RWPE1 (cell line): ENCODE data around the gene PSMD9.
A peak's percentile ranks its signal among the peaks of the same experiment; 100 is the strongest.

Source experiments
- CTCF ChIA-PET: fragments of 350-600 bp; sonication (Branson Sonifier 250); formaldehyde crosslinking; extraction: SDS; loops from one replicate; lab custom pipeline; 2021; lab: Yijun Ruan, JAX
- POLR2A ChIA-PET: fragments of 400-600 bp; formaldehyde crosslinking; extraction: SDS; loops from one replicate; lab custom pipeline; 2020; ENCODE audit warnings: antibody characterized with exemption; ENCODE audit not compliant: low non-redundant PET; lab: Yijun Ruan, JAX
- DNase-seq: peaks from one replicate; pipeline ENCODE4 v3.0.0; 2012; ENCODE audit warnings: low spot score
- H3K27ac ChIP-seq: fragments of 450-650 bp; 2 replicates; pipeline ENCODE4 v1.5.1; 2017
- CTCF ChIP-seq: fragments of 450-650 bp; conservative IDR thresholded peaks from 2 replicates; pipeline ENCODE4 v1.5.1; 2017; ENCODE audit warnings: low read depth, mild to moderate bottlenecking

Gene PSMD9

GRCh38 chr12:121892673-121893561, 4.3 kb downstream of the PSMD9 start:
- H3K27ac ChIP-seq: peak overlapping the region; percentile 77
- no peak for TF ChIP-seq CTCF
- no peak for DNase-seq
- CTCF ChIA-PET: interaction anchor here (0.6 to 2.2 kb wide), 2 partner anchors 88 to 98 kb away, joined by 3 to 8 read pairs; partner anchors contain the start of gene RHOF
- POLR2A ChIA-PET: interaction anchor here (0.6 kb wide), 1 partner anchor 32 kb away, joined by 3 read pairs; no protein-coding TSS in a partner anchor

- peak overlapping the region; percentile 77 for H3K27ac ChIP-seq
- peak; percentile 78 for DNase-seq
- POLR2A ChIA-PET: interaction anchor here (0.6 kb wide), 1 partner anchor 31 kb away, joined by 3 read pairs; no protein-coding TSS in a partner anchor
- CTCF ChIA-PET: interaction anchor here (0.6 kb wide), 1 partner anchor 89 kb away, joined by 3 read pairs; no protein-coding TSS in a partner anchor
- TF ChIP-seq CTCF: no peak
Measured at GRCh38 chr12:121893961-121894460, 5.4 kb downstream of the PSMD9 start.

GRCh38 chr12:121894633-121895032, 6.0 kb downstream of the PSMD9 start:
- peak overlapping the region; percentile 77 for H3K27ac ChIP-seq
- TF ChIP-seq CTCF: 0 out of 2 replicates have a peak, but pooled peaks have one; percentile 9
- no peak for DNase-seq
- CTCF ChIA-PET: no interaction called here
- POLR2A ChIA-PET: no interaction called here

GRCh38 chr12:121898287-121898686, 9.7 kb downstream of the PSMD9 start:
- peak overlapping the region; percentile 37 for H3K27ac ChIP-seq
- ChIA-PET CTCF (interaction anchor here (0.7 kb wide), 1 partner anchor 17 kb away, joined by 5 read pairs; no protein-coding TSS in a partner anchor), POLR2A (interaction anchor here (0.7 kb wide), 1 partner anchor 186 kb away, joined by 5 read pairs; no protein-coding TSS in a partner anchor)
- TF ChIP-seq CTCF: no peak
- no peak for DNase-seq

GRCh38 chr12:121899590-121899989, 11.0 kb downstream of the PSMD9 start:
- POLR2A ChIA-PET: no interaction called here
- CTCF ChIA-PET: interaction anchor here (0.6 kb wide), 1 partner anchor 406 kb away, joined by 3 read pairs; no protein-coding TSS in a partner anchor
- TF ChIP-seq CTCF: no peak
- DNase-seq: no peak
- peak overlapping the region; percentile 37 for H3K27ac ChIP-seq

GRCh38 chr12:121903202-121903601, 14.6 kb downstream of the PSMD9 start:
- H3K27ac ChIP-seq: peak overlapping the region; percentile 36
- ChIA-PET CTCF (interaction anchor here (0.6 kb wide), 1 partner anchor 108 kb away, joined by 4 read pairs; no protein-coding TSS in a partner anchor), POLR2A (no interaction called here)
- no peak for TF ChIP-seq CTCF
- DNase-seq: no peak
